ENCODE measurements around the gene HOXD9. TPM values are rescaled to one million over a fixed set of nuclear protein-coding genes. Genes with fewer than 3 reads are reported as not detected.

The HOXD9 gene
- total and polyA plus RNA-seq, 2 of the 8 experiments (the other 6 are each of a cell fraction or from before 2014, with no cell fraction given) = not detected

- no peak overlapping the region for H2BK12ac ChIP-seq (ENCODE audit: low read depth, low read length)
- H3K4me1 ChIP-seq (replicated peaks in 1 of 4; ENCODE audit: control insufficient read depth in 3 of 4, insufficient read depth in 4 of 4, low read length in 3 of 4) = peaks cover 3 to 19% (median 8%) of the 10 kb centered on the region in 4 experiments; a peak in 6 of 7 replicates
- peak overlapping the region in 1 of 2 experiments; percentile 52; a peak in 1 of 4 replicates for H3K4me2 ChIP-seq (ENCODE audit: insufficient read depth in 1 of 2, low read depth in 2 of 2, low read length in 2 of 2)
- peaks cover 6 to 12% of the 10 kb centered on the region in 2 experiments for H4K20me1 ChIP-seq (replicated peaks in 1 of 2; ENCODE audit: control insufficient read depth in 1 of 2, insufficient read depth in 2 of 2, low read length in 2 of 2)
- DNase-seq (ENCODE audit: low read depth in 1 of 2, low spot score in 2 of 2) (no peak), FAIRE-seq (no peak)
- 46% methylated on average over 7 of the region's 7 CpGs; no CpG with 5 or more reads in 1 of the 2 experiments for WGBS, 2 experiments (ENCODE audit: extremely low coverage in 1 of 2, insufficient coverage in 1 of 2, insufficient read length in 1 of 2, insufficient replicate concordance in 2 of 2, low coverage in 1 of 2, low lambda C conversion rate in 2 of 2, missing lambda C conversion rate in 1 of 2)
- no peak overlapping the region for H3K23ac ChIP-seq (ENCODE audit: insufficient read length)
- peaks cover 6% of the 10 kb centered on the region; the same call in 1 of the 2 replicates for H3K23me2 ChIP-seq (ENCODE audit: low read depth, low read length)
- H3K4ac ChIP-seq (replicated peaks; ENCODE audit: insufficient read length, low read depth, low read length) = no peak overlapping the region
- no peaks in the 10 kb centered on the region; a peak in 1 of 4 replicates for H3K9me3 ChIP-seq (ENCODE audit: insufficient read depth in 2 of 2, low read depth in 1 of 2, low read length in 1 of 2)
- no peak overlapping the region for H3K56ac ChIP-seq (replicated peaks; ENCODE audit: insufficient read length, low read depth, low read length)
- H2AFZ ChIP-seq (ENCODE audit: low read length) = no peak overlapping the region
- ChIA-PET POLR2A (ENCODE audit: partially characterized antibody) (no interaction called here), CTCF (ENCODE audit: partially characterized antibody) (no interaction called here)
- H3K79me2 ChIP-seq (ENCODE audit: control insufficient read depth in 1 of 2, insufficient read depth in 2 of 2, low read length in 2 of 2) = no peaks in the 10 kb centered on the region
- H3K14ac ChIP-seq (ENCODE audit: insufficient read length) = no peak overlapping the region
- no peak overlapping the region for H2AK5ac ChIP-seq (ENCODE audit: low read depth, low read length)
- no peak overlapping the region for H3K4me3 ChIP-seq (ENCODE audit: extremely low read depth in 1 of 4, insufficient read depth in 2 of 4, low read depth in 3 of 4, low read length in 4 of 4)
- no peak overlapping the region for H2BK20ac ChIP-seq (ENCODE audit: low read length)
- H4K5ac ChIP-seq (ENCODE audit: insufficient read length, low read depth, low read length) = no peak overlapping the region
- TF ChIP-seq PHF8 (conservative IDR thresholded peaks at IDR 0.05; ENCODE audit: low read depth, low read length) (no peak), SUZ12 (IDR thresholded peaks at IDR 0.05; ENCODE audit: low read length) (no peak), CBX8 (IDR thresholded peaks at IDR 0.05; ENCODE audit: borderline replicate concordance, low read depth, low read length) (0 out of 2 replicates have a peak, but pooled peaks have one; percentile 4), BCL11A (IDR thresholded peaks at IDR 0.05; ENCODE audit: low read depth in 2 of 2, low read length in 2 of 2) (no peak), SRF (IDR thresholded peaks at IDR 0.05; ENCODE audit: low read depth, low read length) (no peak)
- no peak overlapping the region for H4K8ac ChIP-seq (ENCODE audit: extremely low read depth, insufficient read depth, low read length)
- H3K36me3 ChIP-seq (ENCODE audit: control insufficient read depth in 2 of 4, insufficient read depth in 4 of 4, low read length in 3 of 4) = peaks cover 0 to 6% (median 0%) of the 10 kb centered on the region in 4 experiments; a peak in 1 of 8 replicates
- no peak overlapping the region for H3K27ac ChIP-seq (ENCODE audit: low read depth, low read length)
- H3K18ac ChIP-seq (ENCODE audit: extremely low read depth, low read length) = no peak overlapping the region
- no peak overlapping the region for H3K9ac ChIP-seq (replicated peaks in 1 of 4; ENCODE audit: extremely low read depth in 1 of 4, low read depth in 3 of 4, low read length in 3 of 4)
- no peak overlapping the region for H2BK15ac ChIP-seq (ENCODE audit: low read length)
- no peak overlapping the region for H2BK5ac ChIP-seq (ENCODE audit: low read depth, low read length)
- peaks cover 85 to 98% (median 92%) of the 10 kb centered on the region in 4 experiments for H3K27me3 ChIP-seq (replicated peaks in 1 of 4; ENCODE audit: control insufficient read depth in 3 of 4, extremely low read depth in 1 of 4, insufficient read depth in 3 of 4, low read length in 3 of 4)
- H2BK120ac ChIP-seq (replicated peaks; ENCODE audit: low read depth, low read length) = no peak overlapping the region
- H4K91ac ChIP-seq (replicated peaks; ENCODE audit: insufficient read length, low read length) = no peak overlapping the region
- no peaks in the 10 kb centered on the region for H3K79me1 ChIP-seq (ENCODE audit: low read depth, low read length)
Measured at GRCh38 chr2:176076063-176076462, 46.5 kb upstream of the HOXD9 start.
